Activated naive CD4-positive, alpha-beta T cell (primary cell): ENCODE data around the gene ZNF516.

Source experiments
- DNase-seq, 4 experiments: peaks; one replicate each; lab custom pipeline; 2025; lab: John Stamatoyannopoulos, UW

ZNF516 gene

GRCh38 chr18:76421685-76422078, 73.4 kb downstream of the ZNF516 start:
- DNase-seq, result no peak

- DNase-seq, result no peak
Measured at GRCh38 chr18:76420898-76421684, 74.0 kb downstream of the ZNF516 start.

GRCh38 chr18:76419811-76420210, 75.2 kb downstream of the ZNF516 start:
- DNase-seq, result no peak

GRCh38 chr18:76416911-76417310, 78.1 kb downstream of the ZNF516 start:
- no peak for DNase-seq

GRCh38 chr18:76414936-76415621, 80.0 kb downstream of the ZNF516 start:
- DNase-seq, result no peak

- DNase-seq, result no peak
Measured at GRCh38 chr18:76412818-76413565, 82.0 kb downstream of the ZNF516 start.

GRCh38 chr18:76412010-76412817, 82.8 kb downstream of the ZNF516 start:
- DNase-seq, result no peak

GRCh38 chr18:76410660-76411417, 84.2 kb downstream of the ZNF516 start:
- no peak for DNase-seq

- no peak for DNase-seq
Measured at GRCh38 chr18:76410033-76410432, 85.0 kb downstream of the ZNF516 start.

GRCh38 chr18:76408480-76409067, 86.5 kb downstream of the ZNF516 start:
- DNase-seq, result no peak

- DNase-seq, result no peak
Measured at GRCh38 chr18:76407681-76408080, 87.4 kb downstream of the ZNF516 start.

GRCh38 chr18:76406791-76407190, 88.3 kb downstream of the ZNF516 start:
- DNase-seq, result no peak

GRCh38 chr18:76405681-76406356, 89.2 kb downstream of the ZNF516 start:
- DNase-seq, result peak; percentile 13 to 54 (median 45)

GRCh38 chr18:76405280-76405679, 89.8 kb downstream of the ZNF516 start:
- DNase-seq, result no peak

GRCh38 chr18:76404345-76404831, 90.7 kb downstream of the ZNF516 start:
- no peak for DNase-seq

- no peak for DNase-seq
Measured at GRCh38 chr18:76402026-76402990, 92.7 kb downstream of the ZNF516 start.

GRCh38 chr18:76401498-76401897, 93.5 kb downstream of the ZNF516 start:
- no peak for DNase-seq

- DNase-seq, result no peak
Measured at GRCh38 chr18:76399613-76400391, 95.2 kb downstream of the ZNF516 start.
